Esophagus mucosa (tissue), 1 donor: ENCODE measurements around the gene TMEM114. TPM values are rescaled to one million over a fixed set of nuclear protein-coding genes. Genes with fewer than 3 reads are reported as not detected.

Source experiments
- ATAC-seq: fragments of 200-7000 bp; cut with Tn5 transposase; one replicate; pipeline ENCODE4 v1.9.1; 2020
- total RNA-seq: library from RNA; stranded (reverse); gene quantifications from one replicate; pipeline ENCODE4 v1.2.4, GENCODE V29; 2023
- donor health status: DM: yes; HTN: yes; CAD: no.

Gene TMEM114
- total RNA-seq, 1 donor from 2014 or later: not detected

DNA sequence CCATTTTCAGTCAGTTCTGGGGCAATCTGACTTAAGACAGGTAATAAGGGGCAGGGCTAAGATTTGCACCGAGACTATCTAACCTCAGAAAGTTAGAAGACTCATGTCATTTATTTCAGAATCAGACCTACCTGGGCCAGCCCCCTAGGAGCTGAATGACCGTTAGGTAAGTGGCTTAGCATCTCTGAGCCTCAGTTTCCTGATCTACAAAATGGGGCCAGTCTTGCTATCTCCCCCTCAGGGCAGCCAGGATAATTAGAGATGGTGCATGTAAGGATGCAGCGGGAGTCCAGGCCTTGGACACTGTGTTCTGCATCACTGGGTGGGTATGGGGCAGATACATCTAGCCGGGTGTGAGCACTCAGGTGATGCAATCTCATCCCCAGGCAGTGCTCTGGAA lies 20.8 kb upstream of the TMEM114 start:
- ATAC-seq: no peak

DNA sequence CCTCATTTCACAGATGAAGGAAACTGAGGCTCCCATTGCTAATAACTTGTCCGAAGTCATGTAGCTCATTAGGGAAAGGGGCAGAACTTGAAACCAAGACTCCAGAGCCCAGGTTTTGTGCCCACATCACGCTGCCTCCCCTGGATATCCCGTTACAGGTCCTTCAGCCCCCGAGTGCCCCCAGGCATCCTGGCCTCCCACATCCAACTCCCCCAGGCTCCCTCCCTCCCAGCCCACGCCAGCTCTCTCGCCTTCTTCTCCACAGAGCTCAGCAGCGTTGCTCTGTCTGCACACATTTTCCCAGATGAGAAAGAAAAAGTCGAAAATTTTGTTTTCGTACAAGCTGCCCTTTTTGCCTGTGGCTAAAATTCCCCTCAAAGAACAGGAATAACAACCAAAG lies 16.9 kb upstream of the TMEM114 start:
- no peak for ATAC-seq

DNA sequence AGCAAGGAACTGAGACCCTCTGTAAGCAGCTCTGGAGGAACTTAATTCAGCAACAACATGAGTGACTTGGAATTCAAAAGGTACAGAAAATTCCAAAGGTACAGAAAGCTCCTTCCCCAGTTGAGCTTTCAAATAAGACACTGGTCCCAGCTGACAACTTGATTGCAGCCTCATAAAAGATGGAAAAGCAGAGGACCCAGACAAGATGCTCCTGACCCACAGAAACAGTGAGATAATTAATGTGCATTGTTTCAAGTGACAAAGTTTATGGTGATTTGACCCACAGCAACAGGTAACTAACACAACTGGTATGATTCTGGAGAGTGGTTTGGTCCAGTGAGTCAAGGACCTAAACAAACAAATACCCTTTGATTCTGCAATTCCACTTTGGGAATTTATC lies 15.2 kb upstream of the TMEM114 start:
- no peak for ATAC-seq

DNA sequence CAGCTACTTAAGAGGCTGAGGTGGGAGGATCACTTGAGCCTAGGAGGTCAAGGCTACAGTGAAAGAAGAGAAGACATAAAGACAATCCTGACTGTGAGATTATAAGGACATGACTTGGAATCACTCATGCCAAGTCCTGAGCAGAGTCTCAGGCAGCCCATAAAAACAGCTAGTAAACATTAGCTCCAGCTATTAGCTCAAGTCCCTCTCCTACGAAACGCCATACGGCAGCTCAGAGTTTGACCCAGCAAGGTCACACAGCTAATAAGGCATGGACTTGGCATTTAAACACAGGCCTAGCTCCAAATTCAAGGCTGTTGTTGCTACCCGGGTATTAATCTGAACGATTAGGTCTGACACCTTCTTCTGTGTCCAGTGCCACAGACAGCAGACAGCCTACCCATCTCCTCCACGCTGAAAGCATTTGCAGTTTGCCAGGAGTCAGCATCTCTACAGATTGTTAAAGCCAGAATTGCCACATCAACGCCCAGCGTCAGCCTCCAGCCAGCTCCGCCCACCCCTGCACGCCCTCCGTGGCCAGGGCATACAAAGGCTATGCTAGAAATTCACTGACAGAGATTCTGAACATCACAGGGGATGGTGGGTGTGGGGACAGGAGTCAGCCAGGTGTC lies 9.9 kb upstream of the TMEM114 start:
- no peak for ATAC-seq

DNA sequence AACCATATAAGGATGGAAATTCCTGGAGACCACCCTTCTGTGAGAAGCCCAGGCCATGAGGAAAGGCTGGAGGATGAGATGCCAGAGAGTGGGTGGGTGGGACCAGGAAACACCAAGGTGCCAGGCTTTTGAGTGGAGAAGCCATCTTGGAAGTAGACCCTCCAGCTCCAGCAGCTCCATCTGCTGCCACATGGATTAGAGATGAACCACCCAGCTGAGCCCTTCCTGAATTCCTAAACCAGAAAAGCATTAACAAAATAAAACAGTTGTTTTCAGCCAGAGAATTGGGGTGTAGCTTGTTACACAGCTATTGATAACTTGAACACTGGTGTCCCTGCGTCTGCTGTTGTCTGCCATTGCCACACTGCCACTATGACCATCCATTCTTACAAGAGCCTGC lies 6.3 kb upstream of the TMEM114 start:
- no peak for ATAC-seq

DNA sequence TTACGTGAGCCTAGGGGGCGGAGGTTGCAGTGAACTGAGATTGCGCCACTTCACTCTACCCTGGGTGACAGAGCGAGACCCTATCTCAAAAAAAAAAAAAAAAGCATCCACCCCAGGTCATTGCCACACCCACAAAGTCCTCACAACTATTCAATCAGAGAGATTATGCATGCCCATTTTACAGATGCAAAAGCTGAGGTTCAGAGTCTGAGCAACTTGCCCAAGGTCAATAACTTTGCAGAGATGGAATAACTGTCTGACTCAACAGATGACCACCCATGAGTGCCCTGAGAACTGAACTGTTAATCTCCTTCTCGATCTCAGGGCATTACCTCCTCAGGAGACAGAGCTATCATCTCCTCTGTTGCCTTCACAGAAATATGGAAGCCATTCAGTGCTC lies 5.5 kb upstream of the TMEM114 start:
- no peak for ATAC-seq

DNA sequence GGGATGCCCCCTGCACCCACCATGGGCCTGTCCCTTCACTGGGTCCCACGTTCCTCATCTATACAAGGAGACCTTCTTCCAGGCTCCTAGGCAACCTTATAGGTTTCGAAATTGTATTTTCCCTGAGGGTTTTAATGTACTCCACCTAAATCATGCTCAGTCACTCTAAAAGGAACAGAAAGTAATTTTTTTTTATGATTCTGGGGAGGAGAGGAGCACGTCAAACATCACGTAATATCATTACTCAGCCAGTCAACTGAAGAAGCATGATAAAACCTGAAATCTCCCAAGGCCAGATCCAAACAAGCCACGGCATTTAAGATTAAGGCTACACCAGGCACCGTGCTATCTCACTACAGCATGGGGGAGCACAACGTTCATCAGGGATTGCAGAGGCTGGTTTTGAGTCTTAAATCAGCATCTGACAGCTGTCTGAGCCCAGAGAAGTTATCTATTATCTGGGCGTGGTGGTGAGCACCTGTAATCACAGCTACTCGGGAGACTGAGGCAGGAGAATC lies 3.9 kb upstream of the TMEM114 start:
- ATAC-seq: peak; percentile 25

DNA sequence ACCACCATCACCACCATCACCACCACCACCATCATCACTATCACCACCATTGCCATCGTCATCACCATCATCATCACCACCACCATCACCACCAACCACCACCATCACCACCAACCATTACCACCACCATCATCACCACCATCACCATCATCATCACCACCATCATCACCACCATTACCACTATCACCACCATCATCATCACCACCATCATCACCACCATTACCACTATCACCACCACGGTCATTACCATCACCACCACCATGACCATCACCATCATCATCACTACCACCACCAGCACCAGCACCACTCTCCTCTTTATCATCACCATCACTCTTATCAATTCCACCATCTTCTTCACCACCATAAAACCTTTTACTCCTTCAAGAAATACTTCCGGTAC lies 1.1 kb upstream of the TMEM114 start:
- ATAC-seq: no peak

DNA sequence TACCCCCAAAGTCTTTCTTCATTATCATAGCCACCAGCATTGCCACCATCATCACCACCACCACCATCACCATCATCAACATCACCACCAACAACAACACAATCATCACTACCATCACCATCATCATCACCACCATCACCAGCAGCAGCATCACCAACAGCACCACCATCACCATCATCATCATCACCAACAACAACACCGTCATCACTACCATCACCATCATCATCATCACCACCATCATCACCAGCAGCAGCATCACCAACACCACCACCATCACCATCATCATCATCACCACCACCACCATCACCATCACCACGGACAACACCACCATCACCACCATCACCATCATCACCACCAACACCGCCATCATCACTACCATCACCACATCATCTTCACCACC lies 500 bp upstream of the TMEM114 start:
- no peak for ATAC-seq

DNA sequence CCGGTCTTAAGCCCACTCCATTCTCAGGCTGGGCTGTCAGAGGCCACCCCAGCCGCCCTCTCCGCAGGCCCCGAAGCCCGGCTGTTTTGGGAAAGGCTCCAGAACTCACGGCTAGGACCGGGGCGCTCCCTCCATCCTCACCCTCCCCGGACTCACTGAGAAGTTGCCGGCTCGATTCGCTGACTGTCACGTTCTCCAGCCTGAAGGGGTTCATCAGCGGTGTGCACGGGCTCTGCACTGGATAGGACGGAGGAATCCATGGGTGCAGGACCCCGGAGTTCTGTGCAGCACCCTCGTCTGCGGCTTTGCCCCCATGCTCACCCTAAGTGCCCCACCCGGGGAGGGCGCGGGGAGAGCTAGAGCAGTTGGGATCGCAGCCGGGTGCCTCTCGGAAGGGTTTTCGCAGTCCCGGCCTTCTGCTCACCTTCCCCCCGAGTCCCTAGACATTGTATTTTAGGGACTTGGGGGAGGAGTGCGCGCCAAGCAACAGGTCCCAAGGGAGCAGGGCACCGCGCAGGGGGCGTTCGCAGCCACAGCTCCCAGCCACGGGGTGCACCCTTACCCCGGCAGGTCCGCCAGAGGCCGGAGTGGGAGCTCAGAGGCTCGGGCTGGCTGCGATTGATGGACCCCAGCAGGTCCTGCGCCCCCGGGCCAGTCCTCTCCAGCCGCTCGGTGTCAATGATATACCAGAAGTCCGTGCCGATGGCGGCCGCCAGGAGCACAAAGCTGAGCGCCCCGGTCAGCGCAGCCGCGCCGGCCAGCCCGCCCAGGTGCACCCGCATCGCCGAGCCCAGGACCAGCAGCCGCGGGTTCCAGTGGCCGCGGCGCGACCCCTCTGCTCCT lies 1.0 kb downstream of the TMEM114 start:
- no peak for ATAC-seq

DNA sequence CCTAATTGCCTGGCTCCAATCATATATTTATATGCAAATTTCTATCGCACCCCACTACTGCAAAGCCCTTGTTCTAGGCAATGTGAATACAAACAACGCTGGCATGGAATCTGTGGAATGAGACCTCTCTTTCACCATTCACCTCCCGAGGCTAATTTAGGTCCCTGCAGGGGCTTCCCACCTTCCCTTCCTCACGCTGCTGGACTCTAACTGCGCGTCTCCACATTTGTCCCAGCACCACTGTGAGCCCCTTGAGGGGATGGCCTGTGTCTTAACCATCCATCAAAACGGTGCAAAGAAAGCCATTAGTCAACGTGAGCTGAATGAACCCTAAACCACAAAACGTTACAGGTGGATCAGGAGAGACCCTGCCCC lies 1.6 kb downstream of the TMEM114 start:
- ATAC-seq: no peak

DNA sequence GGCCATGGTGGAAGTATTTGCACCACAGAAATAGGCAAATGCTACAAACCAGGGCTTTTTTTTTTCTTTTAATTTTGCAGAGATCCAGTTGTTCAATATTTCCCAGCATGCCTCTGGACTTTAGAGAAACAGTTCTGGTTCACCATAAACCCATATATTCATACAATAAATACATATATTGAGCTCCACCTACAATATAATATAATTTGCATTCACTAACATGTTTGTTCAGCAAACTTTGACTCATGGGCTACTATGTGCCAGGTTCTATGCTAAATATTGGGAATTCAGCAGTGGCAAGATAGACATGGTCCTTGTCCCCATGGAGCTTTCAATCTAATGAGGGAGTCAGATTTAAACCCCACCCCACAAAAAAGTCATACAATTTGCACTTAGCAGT lies 3.2 kb downstream of the TMEM114 start:
- no peak for ATAC-seq

DNA sequence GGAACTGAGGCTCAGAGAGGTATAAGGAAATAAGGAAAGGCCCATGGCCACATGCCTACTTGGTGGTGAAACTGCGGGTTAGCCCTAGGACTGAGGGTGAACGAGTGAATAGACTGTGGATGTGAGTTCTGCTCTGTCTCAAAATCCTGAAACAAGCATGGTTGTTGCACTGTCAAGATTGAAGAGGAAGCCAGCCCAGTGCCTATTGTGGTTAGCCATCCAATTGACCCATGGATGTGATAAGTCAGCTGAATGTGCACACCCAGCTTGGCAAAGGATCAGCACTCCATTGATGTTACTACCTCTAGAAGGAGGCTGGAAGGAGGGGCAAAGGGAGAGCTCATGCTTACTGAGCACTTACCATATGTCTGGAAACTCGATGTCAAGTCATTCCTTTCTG lies 4.5 kb downstream of the TMEM114 start:
- ATAC-seq: no peak

DNA sequence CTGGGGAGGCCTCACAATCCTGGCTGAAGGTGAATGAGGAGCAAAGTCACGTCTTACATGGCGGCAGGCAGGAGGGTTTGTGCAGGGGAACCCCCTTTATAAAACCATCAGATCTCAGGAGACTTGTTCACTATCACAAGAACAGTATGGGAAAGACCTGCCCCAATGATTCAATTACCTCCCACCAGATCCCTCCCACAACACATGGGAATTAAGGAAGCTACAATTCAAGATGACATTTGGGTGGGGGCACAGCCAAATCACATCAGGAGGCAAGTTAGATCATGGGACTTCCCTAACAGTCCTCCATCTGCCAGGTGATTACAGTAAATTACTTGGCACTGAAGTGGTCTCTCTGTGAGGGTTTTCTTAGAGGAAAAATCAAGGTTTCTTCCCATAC lies 5.3 kb downstream of the TMEM114 start:
- no peak for ATAC-seq

DNA sequence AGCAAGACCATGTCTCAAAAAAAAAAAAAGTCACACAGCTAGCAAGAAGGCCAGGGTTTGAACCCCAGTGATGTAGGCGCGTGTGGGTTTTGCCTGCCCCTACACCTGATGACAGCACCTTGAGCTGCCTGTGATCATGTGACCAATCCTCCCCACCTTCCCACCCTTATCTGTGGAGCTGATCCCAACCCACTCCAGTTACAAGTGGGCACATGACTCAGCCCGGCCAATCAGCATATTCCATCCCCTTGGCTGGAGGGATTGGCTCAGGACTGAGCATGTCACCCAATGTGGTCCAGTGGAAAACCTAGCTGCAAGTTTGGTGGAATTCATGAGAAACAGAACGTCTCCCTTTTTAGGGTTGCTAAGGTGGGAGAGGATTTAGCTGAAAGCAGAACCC lies 6.6 kb downstream of the TMEM114 start:
- no peak for ATAC-seq

DNA sequence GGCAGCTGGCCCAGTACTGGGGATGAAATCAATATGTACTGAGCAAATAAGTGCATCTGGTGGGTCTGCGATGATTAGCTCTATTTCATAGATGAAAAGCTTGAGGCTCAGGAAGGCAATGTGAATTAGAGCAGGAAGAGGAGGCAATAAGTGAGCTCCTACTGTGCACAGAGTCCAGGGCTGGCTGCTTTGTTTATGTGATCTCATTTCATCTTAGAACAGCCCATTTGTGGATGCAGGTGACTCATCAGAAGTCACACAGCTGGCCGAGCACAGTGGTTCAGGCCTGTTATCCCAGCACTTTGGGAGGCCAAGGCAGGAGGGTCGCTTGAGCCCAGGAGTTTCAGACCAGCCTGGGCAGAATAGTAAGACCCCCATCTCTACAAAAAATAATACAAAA lies 7.1 kb downstream of the TMEM114 start:
- ATAC-seq: no peak

DNA sequence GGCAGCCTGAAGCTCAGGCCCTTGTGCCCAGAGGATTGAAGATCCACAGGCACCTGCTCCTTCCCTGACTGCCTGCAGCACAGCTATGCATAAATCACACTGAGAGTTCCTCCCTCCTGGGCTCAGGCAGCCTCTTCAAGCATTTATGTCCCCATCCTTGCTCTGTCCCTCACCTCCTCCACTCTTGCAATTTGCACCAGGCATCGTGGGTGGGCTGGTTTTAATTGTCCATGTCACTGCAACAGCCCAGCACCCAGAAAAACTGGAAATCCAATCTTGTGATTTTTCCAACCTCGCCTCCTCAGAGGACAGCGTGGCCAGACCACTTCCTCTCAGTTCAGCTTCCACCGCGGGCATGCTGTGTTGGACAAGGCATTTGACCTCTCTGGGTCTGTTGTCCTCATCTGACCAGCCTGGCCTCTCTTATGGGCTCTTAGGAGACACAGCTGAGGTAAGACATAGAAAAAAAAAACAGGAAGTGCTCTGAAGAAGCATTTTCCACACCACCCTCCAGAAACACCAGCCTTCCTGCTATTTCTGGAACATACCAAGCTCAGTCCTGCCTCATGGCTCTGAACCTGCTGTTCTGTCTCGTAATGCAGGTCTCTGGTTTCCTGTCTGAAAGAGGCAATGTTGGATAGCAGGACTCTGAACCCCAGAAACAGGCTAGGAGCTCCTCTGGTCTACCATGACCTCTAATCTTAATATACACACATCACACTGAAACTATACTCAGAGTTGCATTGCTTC lies 8.3 kb downstream of the TMEM114 start:
- ATAC-seq: no peak

DNA sequence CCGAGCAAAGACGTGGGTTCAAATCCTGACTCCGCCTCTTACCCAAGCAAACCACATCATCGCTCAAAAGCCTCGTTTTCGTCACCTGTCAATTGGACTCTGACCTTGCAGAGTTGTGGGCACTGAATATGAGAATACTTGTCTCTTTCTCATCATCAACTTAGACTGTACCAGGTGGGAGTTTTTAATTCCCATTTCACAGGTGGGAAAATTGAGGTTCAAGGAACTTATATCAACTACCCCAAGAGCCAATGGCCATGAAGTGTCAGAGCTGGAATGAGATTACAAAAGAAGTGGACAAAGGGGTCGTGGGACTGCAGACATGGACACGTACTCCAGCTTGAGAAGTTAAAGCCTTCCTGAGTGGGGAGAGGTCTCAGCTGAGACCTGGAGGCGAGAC lies 10.8 kb downstream of the TMEM114 start:
- ATAC-seq: no peak

DNA sequence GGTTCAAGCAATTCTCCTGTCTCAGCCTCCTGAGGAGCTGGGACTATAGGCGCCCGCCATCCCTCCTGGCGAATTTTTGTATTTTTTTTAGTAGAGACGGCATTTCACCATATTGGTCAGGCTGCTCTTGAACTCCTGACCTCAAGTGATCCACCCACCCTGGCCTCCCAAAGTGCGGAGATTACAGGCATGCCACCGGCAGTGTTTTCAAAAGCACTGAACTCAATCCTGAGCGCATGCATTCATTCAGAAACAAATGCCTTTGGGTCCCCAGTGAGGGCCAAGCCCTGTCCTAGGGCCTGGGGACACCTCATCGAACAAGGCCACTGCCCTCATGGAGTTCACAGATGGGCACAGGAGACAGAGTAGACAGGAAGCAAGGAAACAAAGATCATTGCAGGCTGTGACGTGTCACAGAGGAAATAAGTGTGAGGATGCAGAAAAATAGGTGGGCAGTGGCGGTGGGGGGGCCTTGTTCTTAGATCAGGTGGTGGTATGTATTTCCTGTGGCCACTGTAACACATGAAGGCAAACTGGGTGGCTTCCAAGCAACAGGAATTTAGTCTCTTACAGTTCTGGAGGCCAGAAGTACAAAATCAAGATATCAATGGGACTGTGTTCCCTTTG lies 12.5 kb downstream of the TMEM114 start:
- ATAC-seq: no peak

DNA sequence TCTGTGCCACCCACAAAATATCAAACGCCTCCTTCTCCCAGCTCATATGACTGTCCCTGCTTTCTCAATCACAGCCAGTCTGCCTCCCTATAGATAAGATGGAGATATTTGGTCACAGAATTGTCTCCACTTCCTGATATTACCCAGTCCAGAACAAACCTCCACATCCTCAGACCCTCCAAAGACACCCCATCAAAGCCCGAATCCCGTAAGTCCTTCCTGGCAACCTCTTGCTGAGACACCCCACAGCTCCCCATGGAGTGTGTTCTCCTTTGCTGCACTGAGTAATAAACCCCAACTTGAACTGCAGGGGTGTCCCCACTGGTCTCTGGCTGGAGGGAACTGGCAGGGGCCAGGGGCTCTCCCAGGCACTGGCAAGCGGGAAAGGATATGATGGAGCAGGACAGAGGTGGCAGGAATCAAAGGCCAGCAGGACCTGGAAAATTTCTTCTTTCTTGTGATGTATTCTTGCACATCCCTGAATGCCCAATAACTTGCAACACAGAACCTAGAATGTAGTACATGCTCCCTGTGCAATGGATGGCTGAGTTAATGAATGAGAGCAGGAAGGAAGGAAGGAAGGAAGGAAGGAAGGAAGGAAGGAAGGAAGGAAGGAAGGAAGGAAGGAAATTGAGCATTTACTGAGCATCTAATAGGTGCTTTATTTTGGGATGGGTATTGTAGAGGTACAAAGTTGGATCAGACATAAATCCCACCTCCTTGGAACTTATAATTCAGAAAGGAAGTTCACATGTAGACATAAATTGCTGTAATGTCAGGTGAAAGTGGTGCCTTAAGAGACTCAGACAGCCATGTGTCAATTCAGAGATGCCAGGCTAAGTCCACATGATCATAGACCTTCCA lies 13.9 kb downstream of the TMEM114 start:
- ATAC-seq: no peak

DNA sequence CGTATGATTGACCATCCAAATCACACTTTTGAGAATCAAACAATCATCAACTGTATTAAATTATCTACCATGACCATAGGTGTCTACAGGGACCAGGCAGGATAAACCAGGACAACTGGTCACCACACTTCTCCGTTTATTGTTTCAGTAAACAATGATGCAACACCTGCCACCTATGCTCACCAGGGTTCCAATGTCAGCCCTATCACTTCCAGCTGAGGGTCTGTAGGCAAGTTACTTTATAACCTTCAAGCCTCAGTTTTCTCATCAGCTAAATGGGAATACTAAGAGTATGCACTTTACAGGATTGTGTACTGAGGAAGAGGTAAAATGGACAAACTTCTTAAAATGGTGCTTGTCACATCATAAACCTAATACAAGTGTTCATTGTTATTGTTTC lies 14.9 kb downstream of the TMEM114 start:
- no peak for ATAC-seq
